ENCODE results near the gene TRAP1.
A peak's percentile ranks its signal among the peaks of the same experiment; 100 is the strongest.
"Not testable (repeated sequence)": the region's sequence is repeated elsewhere in the genome, so short reads cannot be mapped to it uniquely, and the experiment has no call there.

TRAP1 gene

GRCh38 chr16:3735541-3735940, 18.2 kb upstream of the TRAP1 start:
- DNase-seq, result no peak

- DNase-seq, result no peak
Measured at GRCh38 chr16:3734758-3735221, 17.5 kb upstream of the TRAP1 start.

GRCh38 chr16:3734084-3734757, 16.9 kb upstream of the TRAP1 start:
- no peak for DNase-seq

- DNase-seq, result no peak
Measured at GRCh38 chr16:3732171-3732570, 14.8 kb upstream of the TRAP1 start.

GRCh38 chr16:3731126-3731935, 14.0 kb upstream of the TRAP1 start:
- no peak for DNase-seq

DNA sequence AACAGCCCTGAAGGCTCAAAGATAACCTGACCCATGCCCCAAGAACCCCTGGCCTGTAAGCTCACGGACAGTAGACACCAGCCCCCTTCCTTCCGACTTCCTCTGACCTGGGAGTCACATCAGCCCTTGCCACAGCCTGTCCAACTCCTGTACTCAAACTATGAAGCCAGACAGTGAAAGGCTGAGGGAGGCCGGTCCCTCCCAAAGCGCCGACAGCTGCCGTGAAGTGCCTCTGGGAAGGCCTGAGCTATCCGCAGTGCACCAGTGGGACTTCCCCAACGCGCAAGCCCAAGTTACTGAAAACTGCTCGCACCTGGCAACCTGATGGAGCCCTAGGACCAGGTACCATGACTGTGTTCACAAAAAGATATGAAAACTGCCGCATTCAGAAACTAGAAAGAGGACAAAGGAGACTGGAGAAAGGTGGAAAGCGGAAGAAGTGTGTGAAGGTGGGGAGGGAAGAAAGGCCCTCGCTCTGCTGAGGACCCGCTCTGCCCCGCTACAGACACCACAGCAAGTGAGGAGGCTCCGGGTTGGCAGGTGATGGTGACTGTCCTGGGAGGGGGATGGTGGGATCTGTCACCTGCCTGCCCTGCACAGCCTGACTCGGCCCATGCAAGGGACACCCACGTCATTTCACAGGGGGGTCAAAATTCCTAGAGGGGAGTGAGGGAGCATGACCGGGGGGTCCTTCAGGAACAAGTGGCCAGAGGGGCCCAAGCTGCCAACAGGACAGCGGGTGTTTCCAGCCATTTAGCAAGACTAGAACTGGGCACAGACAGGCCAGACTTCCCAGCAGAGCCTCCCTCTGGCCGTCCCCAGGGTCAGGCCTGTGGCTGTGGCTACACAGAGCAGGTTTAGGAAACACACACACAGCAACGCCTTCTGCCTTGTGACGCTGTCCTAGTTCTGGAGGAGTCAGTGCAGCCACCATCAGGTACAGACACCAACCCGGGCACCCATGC, 13.1 kb upstream of the TRAP1 start:
- no peak for DNase-seq

GRCh38 chr16:3729161-3730112, 12.1 kb upstream of the TRAP1 start:
- no peak for DNase-seq

DNA sequence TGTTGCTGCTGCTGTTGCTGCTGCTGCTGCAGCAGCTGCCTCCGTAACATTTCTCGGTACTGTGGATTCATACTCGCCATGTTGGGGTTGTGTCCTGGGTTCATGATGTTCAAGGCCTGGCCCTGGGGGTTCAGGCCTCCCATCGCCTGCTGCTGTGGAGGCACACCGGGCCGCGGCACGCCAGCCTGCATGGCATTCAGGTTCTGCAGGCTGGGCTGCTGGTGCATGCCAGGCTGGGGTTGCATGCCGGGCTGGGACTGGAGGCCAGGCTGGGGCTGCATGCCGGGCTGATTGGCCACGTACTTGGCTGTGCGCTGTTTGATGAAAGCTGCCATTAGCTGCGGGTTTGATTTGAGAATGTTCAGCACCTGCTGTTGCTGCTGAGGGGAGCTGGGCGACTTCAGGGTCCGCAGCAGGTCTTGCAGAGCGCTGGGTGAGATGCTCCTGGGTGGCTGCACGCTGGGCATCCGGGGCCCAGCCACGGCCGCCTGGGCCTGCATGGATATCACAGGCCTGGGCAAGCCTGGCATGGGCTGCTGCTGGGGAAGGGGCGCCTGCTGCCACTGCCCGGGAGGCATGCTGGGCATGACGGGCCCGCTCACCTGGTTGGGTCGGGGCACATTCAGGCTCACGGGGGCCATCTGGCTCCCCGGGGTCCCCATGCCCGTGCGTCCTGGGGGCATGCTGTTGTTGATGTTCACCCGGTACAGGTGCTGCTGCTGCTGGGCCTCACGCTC, 11.3 kb upstream of the TRAP1 start:
- no peak for DNase-seq

DNA sequence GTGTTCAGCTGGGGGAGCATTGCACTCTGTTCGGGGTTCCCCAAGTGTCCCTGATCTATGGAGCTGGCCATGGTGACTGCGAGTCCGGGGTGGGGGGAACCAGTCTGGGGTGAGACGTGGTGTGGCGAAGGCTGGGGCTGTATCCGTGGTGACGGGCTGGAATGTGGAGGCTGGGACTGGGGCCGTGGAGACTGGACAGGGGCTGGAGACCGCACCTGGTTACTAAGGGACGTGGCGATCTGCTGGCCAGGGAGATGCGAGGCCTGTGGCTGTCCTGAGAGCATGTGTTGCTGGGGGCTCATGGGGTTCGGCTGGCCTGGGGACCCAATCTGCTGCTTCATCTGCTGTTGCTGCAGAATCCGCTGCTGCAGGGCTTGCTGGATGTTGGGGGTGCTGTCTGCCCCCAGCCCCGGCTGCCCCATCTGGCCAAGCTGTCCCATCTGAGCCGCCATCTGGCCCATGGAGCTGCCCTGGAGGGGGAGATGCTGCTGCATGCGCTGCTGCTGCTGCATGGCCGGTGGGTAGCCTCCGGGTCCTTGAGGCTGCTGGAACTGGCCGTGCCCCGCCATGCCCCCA, 10.6 kb upstream of the TRAP1 start:
- no peak for DNase-seq

DNA sequence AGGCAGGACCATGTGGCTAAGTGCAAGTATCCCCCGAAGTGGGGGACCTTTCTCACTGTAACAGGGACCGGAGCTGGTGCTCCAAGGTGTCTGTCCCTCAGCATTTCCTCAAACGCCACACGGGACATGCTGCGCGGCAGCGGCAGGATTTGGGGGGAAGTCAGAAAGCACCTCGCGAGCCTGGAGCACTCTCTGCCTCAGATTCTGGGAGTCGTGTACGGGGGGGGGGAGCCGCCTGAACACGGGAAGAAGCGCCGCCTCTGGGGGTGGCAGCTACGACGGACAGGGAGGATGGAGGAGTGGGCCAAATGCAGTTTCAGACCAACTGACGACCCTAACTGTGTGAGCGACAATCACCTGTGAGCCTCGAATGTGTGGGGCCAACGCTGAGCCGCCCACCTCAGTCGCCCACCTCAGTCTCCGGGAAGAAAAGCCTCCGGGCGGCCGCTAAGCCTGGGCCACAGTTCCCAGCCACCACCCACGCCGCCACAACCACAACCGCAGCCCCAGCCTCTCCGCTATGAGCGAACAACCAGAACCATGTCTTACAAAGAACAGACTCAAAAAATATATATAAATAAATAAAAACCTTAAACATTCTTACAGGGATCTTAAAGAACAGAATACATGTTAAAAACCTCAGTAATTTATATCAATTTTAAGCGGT, 8.8 kb upstream of the TRAP1 start:
- no peak for DNase-seq

GRCh38 chr16:3725276-3725675, 8.0 kb upstream of the TRAP1 start:
- no peak for DNase-seq

- no peak for DNase-seq
Measured at GRCh38 chr16:3722508-3722907, 5.2 kb upstream of the TRAP1 start.

GRCh38 chr16:3720418-3720817, 3.1 kb upstream of the TRAP1 start:
- no peak for DNase-seq

DNA sequence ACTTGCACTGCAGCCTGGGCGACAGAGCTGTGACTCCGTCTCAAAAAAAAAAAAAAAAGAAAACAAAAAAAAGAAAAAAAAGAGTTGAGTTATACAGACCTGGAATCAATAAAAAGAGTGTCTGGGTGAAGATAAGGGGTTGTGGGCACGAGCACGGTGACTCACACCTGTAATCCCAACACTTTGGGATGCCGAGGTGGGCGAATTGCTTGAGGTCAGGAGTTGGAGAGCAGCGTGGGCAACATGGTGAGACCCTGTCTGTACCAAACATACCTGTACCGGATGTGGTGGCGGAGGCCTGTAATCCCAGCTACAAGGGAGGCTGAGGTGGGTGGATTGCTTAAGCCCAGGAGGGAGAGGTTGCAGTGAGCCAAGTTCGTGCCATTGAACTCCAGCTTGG, 1.3 kb upstream of the TRAP1 start:
- DNase-seq, result no peak

- DNase-seq, result no peak
Measured at GRCh38 chr16:3718019-3718391, 681 bp upstream of the TRAP1 start.

DNA sequence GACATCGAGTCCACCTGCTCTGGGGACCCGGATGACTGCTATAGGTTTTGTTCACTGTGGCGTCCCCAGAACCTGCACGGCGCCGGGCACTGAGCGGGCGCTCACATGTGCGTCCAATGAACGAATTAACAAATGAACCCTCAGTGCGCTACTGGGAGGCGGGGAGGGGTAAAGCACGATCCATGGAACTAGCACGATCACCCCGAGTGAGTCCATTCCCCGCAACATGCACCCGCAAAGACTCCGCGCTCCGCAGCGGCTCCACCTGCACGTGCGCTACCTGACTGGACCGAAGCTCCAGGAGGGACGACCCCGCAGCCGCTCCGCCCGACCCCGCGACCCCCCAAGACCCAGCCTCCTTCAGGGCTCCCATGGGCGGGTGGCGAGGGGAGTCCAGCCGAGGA, 491 bp downstream of the TRAP1 start:
- DNase-seq, result peak; percentile 8 to 39 (median 24)

DNA sequence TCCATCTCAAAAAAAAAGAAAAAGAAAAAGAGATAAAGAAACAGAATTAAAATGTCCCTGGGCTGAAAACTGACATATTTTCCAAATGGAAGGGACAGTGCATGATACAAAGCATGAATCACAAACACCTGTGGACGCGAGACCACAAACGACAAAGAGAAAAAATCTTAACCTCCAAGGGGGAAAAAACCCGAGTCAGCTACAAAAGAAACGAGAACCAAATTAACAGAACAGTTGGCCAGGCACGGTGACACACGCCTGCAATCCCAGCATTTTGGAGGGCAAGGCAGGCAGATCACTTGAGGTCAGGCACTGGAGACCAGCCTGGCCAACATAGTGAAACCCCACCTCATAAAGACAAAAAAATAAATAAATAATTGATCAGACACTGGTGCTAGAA, 1.9 kb downstream of the TRAP1 start:
- DNase-seq, result no peak

- not testable (repeated sequence) for DNase-seq
Measured at GRCh38 chr16:3714378-3714777, 2.9 kb downstream of the TRAP1 start.

DNA sequence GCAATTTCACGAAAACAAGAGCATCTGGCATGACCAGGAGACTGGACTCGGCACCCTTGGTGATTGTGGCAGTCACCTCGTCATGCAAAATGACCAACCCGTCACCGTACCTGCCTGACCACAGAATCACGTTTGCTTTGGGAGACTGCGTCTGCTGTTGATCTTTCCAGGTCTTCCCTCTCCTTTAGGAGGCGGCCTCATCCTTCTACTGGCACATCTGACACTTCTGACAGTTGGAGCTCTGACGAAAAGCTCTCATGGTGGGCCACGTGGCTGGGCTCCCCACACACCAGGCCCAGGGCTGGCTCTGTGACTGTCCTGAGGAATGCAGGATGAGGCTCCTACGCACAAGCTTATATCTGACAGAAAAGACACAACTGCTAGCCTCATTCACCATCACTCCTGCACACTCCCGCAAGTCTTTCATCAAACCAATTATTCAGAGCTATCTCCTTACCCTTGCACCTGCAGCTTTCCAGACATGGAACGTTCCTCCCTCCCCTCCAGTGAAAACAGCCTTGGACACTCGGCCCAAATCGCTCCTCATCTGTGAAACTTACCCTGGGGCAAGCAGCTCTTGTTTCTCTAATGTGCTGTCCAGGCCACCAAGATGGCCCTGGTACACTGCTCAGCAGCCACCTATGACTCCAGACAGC, 3.6 kb downstream of the TRAP1 start:
- no peak for DNase-seq
